B cell (primary cell): Measurements from ENCODE around the gene SLN. TPM values are rescaled to one million over a fixed set of nuclear protein-coding genes. Genes with fewer than 3 reads are reported as not detected.

Source experiments
- ATAC-seq: fragments of 200-7000 bp; cut with Tn5 transposase; one replicate; pipeline ENCODE4 v1.10.0; 2021; ENCODE audit warnings: low read depth, mild to moderate bottlenecking, moderate number of reproducible peaks, moderate library complexity
- CTCF ChIA-PET: fragments of 350-600 bp; sonication (Branson Sonifier 250); formaldehyde crosslinking; loops from one replicate; lab custom pipeline; 2021; ENCODE audit warnings: antibody characterized with exemption, inconsistent platforms; lab: Charles Lee
- POLR2A ChIA-PET: fragments of 350-600 bp; sonication (Branson Sonifier 250); formaldehyde crosslinking; loops from one replicate; lab custom pipeline; 2021; ENCODE audit warnings: antibody characterized with exemption; lab: Charles Lee
- DNase-seq: peaks from one replicate; pipeline ENCODE4 v3.0.0; 2013
- H2AFZ ChIP-seq: 2 replicates; pipeline ENCODE4 v1.6.1; 2012; ENCODE audit warnings: mild to moderate bottlenecking, low read depth, low read length; ENCODE audit not compliant: insufficient read depth, poor library complexity, severe bottlenecking
- H3K27ac ChIP-seq, 2 donors: 1 replicate in 1 of 2; 2 replicates in 1 of 2; pipeline ENCODE4 v1.5.1; 2012 to 2013; ENCODE audit warnings: low read length in 2 of 2, mild to moderate bottlenecking in 2 of 2, moderate library complexity in 1 of 2
- H3K27me3 ChIP-seq, 4 experiments: fragments of 200-600 bp in 1 of 4; sonication (generic) in 1 of 4; replicated peaks in 1 of 4; 1 replicate in 2 of 4; 2 replicates in 2 of 4; pipeline versions ENCODE4 v1.6.1 to v1.7.0; 2013 to 2016; ENCODE audit warnings: low read length in 3 of 4, mild to moderate bottlenecking in 2 of 4, mixed read lengths in 1 of 4, moderate library complexity in 1 of 4; ENCODE audit not compliant: insufficient read depth in 4 of 4, control insufficient read depth in 3 of 4; ENCODE audit errors: control extremely low read depth in 1 of 4
- H3K36me3 ChIP-seq, 2 experiments: replicated peaks in 1 of 2; 1 replicate in 1 of 2; 2 replicates in 1 of 2; pipeline versions ENCODE4 v1.6.1 to v1.7.1; 2013; ENCODE audit warnings: low read length in 1 of 2; ENCODE audit not compliant: insufficient read depth in 2 of 2, control insufficient read depth in 1 of 2; ENCODE audit errors: control extremely low read depth in 1 of 2, extremely low read depth in 1 of 2
- H3K4me1 ChIP-seq, 2 donors: fragments of 200-600 bp in 1 of 2; sonication (generic) in 1 of 2; 1 replicate in 1 of 2; 2 replicates in 1 of 2; pipeline versions ENCODE4 v1.5.1 to v1.6.1; 2013 to 2017; ENCODE audit warnings: low read length in 2 of 2; ENCODE audit not compliant: control insufficient read depth in 2 of 2, insufficient read depth in 2 of 2
- H3K4me2 ChIP-seq: replicated peaks from 2 replicates; pipeline ENCODE3; 2012; ENCODE audit warnings: mild to moderate bottlenecking, low read depth, low read length; ENCODE audit not compliant: poor library complexity, severe bottlenecking
- H3K4me3 ChIP-seq, 5 experiments: fragments of 200-600 bp in 1 of 5; sonication (generic) in 1 of 5; 1 replicate in 3 of 5; 2 replicates in 2 of 5; pipeline versions ENCODE4 v1.5.1 to v1.7.0; 2011 to 2016; ENCODE audit warnings: low read length in 4 of 5, mild to moderate bottlenecking in 4 of 5, low read depth in 2 of 5, control low read depth in 1 of 5, moderate library complexity in 1 of 5; ENCODE audit not compliant: insufficient read depth in 1 of 5; ENCODE audit errors: control extremely low read depth in 1 of 5, extremely low read depth in 1 of 5
- H3K79me2 ChIP-seq: fragments of 200-600 bp; sonication (generic); one replicate; pipeline ENCODE4 v1.6.0; 2016; ENCODE audit warnings: low read length; ENCODE audit not compliant: control insufficient read depth, insufficient read depth
- H3K9ac ChIP-seq: fragments of 200-600 bp; sonication (generic); 2 replicates; pipeline ENCODE4 v1.6.1; 2017; ENCODE audit warnings: mild to moderate bottlenecking, low read length, moderate library complexity
- H3K9me3 ChIP-seq, 3 donors: one replicate each; pipeline versions ENCODE4 v1.6.1 to v1.7.1; 2013; ENCODE audit warnings: low read length in 2 of 3; ENCODE audit not compliant: control insufficient read depth in 2 of 3, insufficient read depth in 1 of 3; ENCODE audit errors: control extremely low read depth in 1 of 3
- H4K20me1 ChIP-seq: 2 replicates; pipeline ENCODE4 v1.6.0; 2012; ENCODE audit warnings: mild to moderate bottlenecking, low read length; ENCODE audit not compliant: insufficient read depth, control insufficient read depth, poor library complexity, severe bottlenecking
- H3K27ac Mint-ChIP-seq: one replicate; pipeline ENCODE4 v1.8.0; 2021; ENCODE audit warnings: mixed read lengths
- H3K27me3 Mint-ChIP-seq: one replicate; pipeline ENCODE4 v1.8.0; 2021; ENCODE audit warnings: mixed read lengths
- H3K4me1 Mint-ChIP-seq: one replicate; pipeline ENCODE4 v1.8.0; 2021; ENCODE audit warnings: mixed read lengths
- H3K4me3 Mint-ChIP-seq: one replicate; pipeline ENCODE4 v1.8.0; 2021; ENCODE audit warnings: mixed read lengths
- H3K9me3 Mint-ChIP-seq: one replicate; pipeline ENCODE4 v1.8.0; 2022; ENCODE audit warnings: mixed read lengths; ENCODE audit not compliant: insufficient read depth
- CTCF ChIP-seq: fragments of 200-600 bp; IDR thresholded peaks from one replicate; pipeline ENCODE4 v1.8.0; 2022; ENCODE audit warnings: antibody characterized with exemption, mild to moderate bottlenecking
- EZH2 ChIP-seq: IDR thresholded peaks from 2 replicates; pipeline ENCODE4 v1.6.1; 2012; ENCODE audit warnings: borderline replicate concordance, low read depth, mild to moderate bottlenecking, moderate library complexity, low read length; ENCODE audit not compliant: insufficient read depth, poor library complexity, severe bottlenecking
- WGBS: methylation state at CpG from one replicate; pipeline ENCODE4 v1.1.5; 2013; ENCODE audit warnings: missing lambda C conversion rate; ENCODE audit not compliant: insufficient coverage; 5-methylcytosine and 5-hydroxymethylcytosine counted together
- intact Hi-C: fragments of 100-400 bp; cut with micrococcal nuclease; formaldehyde crosslinking; loops from one replicate; pipeline ENCODE4 v1.10.0; 2022
- polyA plus RNA-seq: library from polyadenylated mRNA; depleted of rRNA; stranded (reverse); fragments of >200 nt; gene quantifications from 2 replicates; pipeline ENCODE4 v1.2.3, GENCODE V29; 2012
- total RNA-seq, 2 donors: library from RNA; stranded (reverse); fragments of 120-200 nt in 1 of 2; gene quantifications; 1 replicate in 1 of 2; 2 replicates in 1 of 2; pipeline versions ENCODE4 v1.2.3 to v1.2.4, GENCODE V29; 2013 to 2022

The SLN gene
- total and polyA plus RNA-seq, 2 donors (not counting 1 experiment from before 2014, with no cell fraction given), result not detected

- 94% methylated on average over 8 of the region's 11 CpGs for WGBS
- Histone ChIP-seq H3K9ac (no peak overlapping the region), H3K9me3 (no peaks in the 10 kb centered on the region), H3K4me2 (no peak overlapping the region), H4K20me1 (no peaks in the 10 kb centered on the region), H3K27me3 (peaks cover 0 to 4% (median 0%) of the 10 kb centered on the region in 4 experiments), H3K79me2 (no peaks in the 10 kb centered on the region), H3K4me3 (no peak overlapping the region), H3K36me3 (no peaks in the 10 kb centered on the region), H3K4me1 (no peaks in the 10 kb centered on the region), H2AFZ (no peak overlapping the region), H3K27ac (no peak overlapping the region)
- Mint-ChIP-seq H3K4me3 (no peak overlapping the region), H3K27ac (no peak overlapping the region), H3K27me3 (peaks cover 16% of the 10 kb centered on the region), H3K4me1 (no peaks in the 10 kb centered on the region), H3K9me3 (no peaks in the 10 kb centered on the region)
- ChIA-PET POLR2A (no interaction called here), CTCF (interaction anchor here (0.7 kb wide), 1 partner anchor 120 kb away, joined by 4 read pairs; no protein-coding TSS in a partner anchor)
- no peak for ATAC-seq
- intact Hi-C loops, result no loop called here
- TF ChIP-seq CTCF, result no peak
- TF ChIP-seq EZH2, result no peak
- DNase-seq, result no peak
These were observed 42.6 kb downstream of the SLN start for GRCh38 chr11:107669191-107669740.

GRCh38 chr11:107666911-107667613, 44.8 kb downstream of the SLN start:
- no peak for TF ChIP-seq EZH2
- no peak for TF ChIP-seq CTCF
- Mint-ChIP-seq H3K27me3 (peaks cover 11% of the 10 kb centered on the region), H3K9me3 (no peaks in the 10 kb centered on the region), H3K4me1 (no peaks in the 10 kb centered on the region), H3K27ac (no peak overlapping the region), H3K4me3 (no peak overlapping the region)
- no peaks in the 10 kb centered on the region for H3K36me3 ChIP-seq
- H3K9ac ChIP-seq, result no peak overlapping the region
- no peak overlapping the region for H3K4me3 ChIP-seq
- 86% methylated on average over 3 of the region's 8 CpGs for WGBS
- DNase-seq (no peak), ATAC-seq (no peak)
- H4K20me1 ChIP-seq, result no peaks in the 10 kb centered on the region
- H3K4me1 ChIP-seq, result no peaks in the 10 kb centered on the region
- intact Hi-C loops, result no loop called here
- no peak overlapping the region for H3K4me2 ChIP-seq
- no peaks in the 10 kb centered on the region for H3K79me2 ChIP-seq
- H3K27me3 ChIP-seq, result peaks cover 0 to 4% (median 0%) of the 10 kb centered on the region in 4 experiments
- H3K9me3 ChIP-seq, result no peaks in the 10 kb centered on the region
- POLR2A ChIA-PET, result no interaction called here
- H2AFZ ChIP-seq, result no peak overlapping the region
- CTCF ChIA-PET, result no interaction called here
- no peak overlapping the region for H3K27ac ChIP-seq
